HG03558 (cell line): Measurements from ENCODE around the gene SUSD1.
"Not testable (repeated sequence)": the region's sequence is repeated elsewhere in the genome, so short reads cannot be mapped to it uniquely, and the experiment has no call there.

Experiments used
- ATAC-seq: cut with Tn5 transposase; IDR thresholded peaks from one replicate; pipeline ENCODE4 v1.9.1; 2021; ENCODE audit warnings: moderate number of reproducible peaks; ENCODE audit not compliant: unreplicated experiment; ENCODE audit errors: extremely low read depth

Gene SUSD1

GRCh38 chr9:112132356-112132755, 42.7 kb downstream of the SUSD1 start:
- no peak for ATAC-seq

GRCh38 chr9:112130997-112131396, 44.1 kb downstream of the SUSD1 start:
- ATAC-seq = no peak

- no peak for ATAC-seq
Observed at GRCh38 chr9:112130347-112130746, 44.8 kb downstream of the SUSD1 start.

- no peak for ATAC-seq
Observed at GRCh38 chr9:112129246-112129645, 45.9 kb downstream of the SUSD1 start.

GRCh38 chr9:112128399-112128798, 46.7 kb downstream of the SUSD1 start:
- ATAC-seq = not testable (repeated sequence)

GRCh38 chr9:112127281-112127680, 47.8 kb downstream of the SUSD1 start:
- no peak for ATAC-seq

- no peak for ATAC-seq
Observed at GRCh38 chr9:112125951-112126388, 49.1 kb downstream of the SUSD1 start.

- ATAC-seq = no peak
Observed at GRCh38 chr9:112124156-112124555, 50.9 kb downstream of the SUSD1 start.

GRCh38 chr9:112121633-112122032, 53.5 kb downstream of the SUSD1 start:
- ATAC-seq = no peak

- no peak for ATAC-seq
Observed at GRCh38 chr9:112120439-112120925, 54.6 kb downstream of the SUSD1 start.

GRCh38 chr9:112120030-112120341, 55.1 kb downstream of the SUSD1 start:
- ATAC-seq = no peak

- ATAC-seq = no peak
Observed at GRCh38 chr9:112119225-112120029, 55.7 kb downstream of the SUSD1 start.

- no peak for ATAC-seq
Observed at GRCh38 chr9:112118009-112118408, 57.1 kb downstream of the SUSD1 start.

- ATAC-seq = no peak
Observed at GRCh38 chr9:112115970-112116753, 58.9 kb downstream of the SUSD1 start.

GRCh38 chr9:112115109-112115508, 60.0 kb downstream of the SUSD1 start:
- ATAC-seq = no peak

- no peak for ATAC-seq
Observed at GRCh38 chr9:112112941-112113681, 62.0 kb downstream of the SUSD1 start.

- no peak for ATAC-seq
Observed at GRCh38 chr9:112112519-112112918, 62.6 kb downstream of the SUSD1 start.

GRCh38 chr9:112111461-112111860, 63.6 kb downstream of the SUSD1 start:
- no peak for ATAC-seq

- no peak for ATAC-seq
Observed at GRCh38 chr9:112110777-112111113, 64.4 kb downstream of the SUSD1 start.

- ATAC-seq = no peak
Observed at GRCh38 chr9:112110094-112110776, 64.9 kb downstream of the SUSD1 start.
